CD4-positive, alpha-beta T cell (primary cell): ENCODE results near the gene AUTS2. TPM values are rescaled to one million over a fixed set of nuclear protein-coding genes. Genes with fewer than 3 reads are reported as not detected.

Experiments used
- ATAC-seq: fragments of 200-7000 bp; cut with Tn5 transposase; one replicate; pipeline ENCODE4 v1.10.0; 2022; ENCODE audit warnings: mild to moderate bottlenecking; ENCODE audit not compliant: poor library complexity
- CTCF ChIA-PET: fragments of 350-600 bp; sonication (Branson Sonifier 250); formaldehyde crosslinking; loops from one replicate; lab custom pipeline; 2021; ENCODE audit warnings: antibody characterized with exemption, inconsistent platforms; lab: Charles Lee
- POLR2A ChIA-PET: fragments of 350-600 bp; sonication (Branson Sonifier 250); formaldehyde crosslinking; loops from one replicate; lab custom pipeline; 2021; ENCODE audit warnings: antibody characterized with exemption, inconsistent platforms; lab: Charles Lee
- DNase-seq, 14 experiments: peaks; one replicate each; pipeline ENCODE4 v3.0.0-alpha.2; 2013 to 2020; ENCODE audit warnings: mixed read lengths in 2 of 14
- H3K27ac ChIP-seq, 2 donors: one replicate each; pipeline versions ENCODE4 v1.5.1 to v1.7.0; 2013; ENCODE audit warnings: low read length in 2 of 2, low read depth in 1 of 2, mild to moderate bottlenecking in 1 of 2
- H3K27me3 ChIP-seq, 2 experiments: 1 replicate in 1 of 2; 2 replicates in 1 of 2; pipeline versions ENCODE4 v1.6.1 to v1.7.0; 2013; ENCODE audit warnings: low read length in 2 of 2, control low read depth in 1 of 2, mild to moderate bottlenecking in 1 of 2, moderate library complexity in 1 of 2; ENCODE audit not compliant: insufficient read depth in 2 of 2, control insufficient read depth in 1 of 2
- H3K36me3 ChIP-seq: one replicate; pipeline ENCODE4 v1.6.1; 2013; ENCODE audit warnings: low read length, control low read depth; ENCODE audit not compliant: insufficient read depth
- H3K4me1 ChIP-seq: one replicate; pipeline ENCODE4 v1.6.1; 2013; ENCODE audit warnings: low read length, control low read depth; ENCODE audit not compliant: insufficient read depth
- H3K4me3 ChIP-seq: one replicate; pipeline ENCODE4 v1.5.1; 2013; ENCODE audit warnings: mild to moderate bottlenecking, low read length, moderate library complexity
- H3K9me3 ChIP-seq, 2 experiments: 1 replicate in 1 of 2; 2 replicates in 1 of 2; pipeline versions ENCODE4 v1.6.1 to v1.7.0; 2013; ENCODE audit warnings: low read length in 2 of 2, mild to moderate bottlenecking in 2 of 2, control low read depth in 1 of 2, moderate library complexity in 1 of 2; ENCODE audit not compliant: control insufficient read depth in 1 of 2, insufficient read depth in 1 of 2
- H3K27ac Mint-ChIP-seq: one replicate; pipeline ENCODE4 v1.8.0; 2020; ENCODE audit warnings: mixed read lengths
- H3K27me3 Mint-ChIP-seq: one replicate; pipeline ENCODE4 v1.8.0; 2021; ENCODE audit warnings: mixed read lengths
- H3K36me3 Mint-ChIP-seq: one replicate; pipeline ENCODE4 v1.8.0; 2021; ENCODE audit warnings: low read depth, mixed read lengths
- H3K4me1 Mint-ChIP-seq: one replicate; pipeline ENCODE4 v1.8.0; 2021; ENCODE audit warnings: low read depth, mixed read lengths
- H3K4me3 Mint-ChIP-seq: one replicate; pipeline ENCODE4 v1.8.0; 2020; ENCODE audit warnings: mild to moderate bottlenecking, mixed read lengths
- H3K9me3 Mint-ChIP-seq: one replicate; pipeline ENCODE4 v1.8.0; 2020; ENCODE audit warnings: mixed read lengths
- intact Hi-C, 2 experiments: fragments of 100-400 bp; cut with DNase I in 1 of 2; cut with micrococcal nuclease in 1 of 2; formaldehyde crosslinking; loops; one replicate each; pipeline versions ENCODE4 v1.15.1 to v1.9.0; 2023 to 2025; cut with DNase I, micrococcal nuclease
- total RNA-seq, 174 experiments: library from RNA in 2 of 174; stranded (reverse) in 2 of 174; gene quantifications; one replicate each; pipeline ENCODE4 v1.2.3 and lab custom pipeline; 2021 to 2026
- TF ChIP-seq, protein P1 (sequence below): fragments of 200-600 bp; IDR thresholded peaks from one replicate; pipeline ENCODE4 v1.8.0; 2022; ENCODE audit warnings: antibody characterized with exemption, mild to moderate bottlenecking

Gene AUTS2
- total RNA-seq, 2 experiments from 2014 or later, result 43.6 to 47.6 TPM

DNA sequence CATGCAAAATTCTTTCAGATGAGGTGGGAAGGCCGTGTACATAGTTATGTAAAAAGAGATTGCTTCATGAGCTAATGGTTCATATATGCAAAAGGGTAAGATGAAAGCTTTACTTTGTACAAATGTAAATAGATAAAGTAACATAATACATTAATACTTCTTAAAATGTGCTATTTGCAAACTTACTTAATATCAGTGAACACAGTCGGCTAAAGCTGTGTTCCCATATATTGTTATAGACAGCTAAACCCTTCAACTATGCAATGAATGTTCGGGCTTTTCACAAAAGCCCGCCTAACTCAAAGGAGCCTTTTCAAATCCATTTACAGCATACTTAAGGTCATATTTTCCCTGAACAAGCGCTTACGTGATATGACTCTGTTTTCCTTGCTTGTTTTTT, 1193.1 kb downstream of the AUTS2 start:
- H3K36me3 Mint-ChIP-seq, result peaks cover 19% of the 10 kb centered on the region
- H3K27ac ChIP-seq, result no peak overlapping the region
- peaks cover 34% of the 10 kb centered on the region for H3K4me1 Mint-ChIP-seq
- no peak overlapping the region for H3K4me3 ChIP-seq
- H3K4me1 ChIP-seq, result peaks cover 33% of the 10 kb centered on the region
- CTCF ChIA-PET, result no interaction called here
- H3K36me3 ChIP-seq, result peaks cover 3% of the 10 kb centered on the region
- DNase-seq, result no peak
- H3K27me3 ChIP-seq, result no peaks in the 10 kb centered on the region
- intact Hi-C loops, result no loop called here
- POLR2A ChIA-PET, result interaction anchor here (0.7 kb wide), 1 partner anchor 13 kb away, joined by 4 read pairs; no protein-coding TSS in a partner anchor
- peaks cover 2% of the 10 kb centered on the region for H3K9me3 Mint-ChIP-seq
- no peaks in the 10 kb centered on the region for H3K27me3 Mint-ChIP-seq
- no peak overlapping the region for H3K4me3 Mint-ChIP-seq
- H3K27ac Mint-ChIP-seq, result peak overlapping the region; percentile 66
- TF ChIP-seq, protein P1, sequence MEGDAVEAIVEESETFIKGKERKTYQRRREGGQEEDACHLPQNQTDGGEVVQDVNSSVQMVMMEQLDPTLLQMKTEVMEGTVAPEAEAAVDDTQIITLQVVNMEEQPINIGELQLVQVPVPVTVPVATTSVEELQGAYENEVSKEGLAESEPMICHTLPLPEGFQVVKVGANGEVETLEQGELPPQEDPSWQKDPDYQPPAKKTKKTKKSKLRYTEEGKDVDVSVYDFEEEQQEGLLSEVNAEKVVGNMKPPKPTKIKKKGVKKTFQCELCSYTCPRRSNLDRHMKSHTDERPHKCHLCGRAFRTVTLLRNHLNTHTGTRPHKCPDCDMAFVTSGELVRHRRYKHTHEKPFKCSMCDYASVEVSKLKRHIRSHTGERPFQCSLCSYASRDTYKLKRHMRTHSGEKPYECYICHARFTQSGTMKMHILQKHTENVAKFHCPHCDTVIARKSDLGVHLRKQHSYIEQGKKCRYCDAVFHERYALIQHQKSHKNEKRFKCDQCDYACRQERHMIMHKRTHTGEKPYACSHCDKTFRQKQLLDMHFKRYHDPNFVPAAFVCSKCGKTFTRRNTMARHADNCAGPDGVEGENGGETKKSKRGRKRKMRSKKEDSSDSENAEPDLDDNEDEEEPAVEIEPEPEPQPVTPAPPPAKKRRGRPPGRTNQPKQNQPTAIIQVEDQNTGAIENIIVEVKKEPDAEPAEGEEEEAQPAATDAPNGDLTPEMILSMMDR, result no peak
- peaks cover 0 to 19% of the 10 kb centered on the region in 2 experiments for H3K9me3 ChIP-seq
- ATAC-seq, result no peak

DNA sequence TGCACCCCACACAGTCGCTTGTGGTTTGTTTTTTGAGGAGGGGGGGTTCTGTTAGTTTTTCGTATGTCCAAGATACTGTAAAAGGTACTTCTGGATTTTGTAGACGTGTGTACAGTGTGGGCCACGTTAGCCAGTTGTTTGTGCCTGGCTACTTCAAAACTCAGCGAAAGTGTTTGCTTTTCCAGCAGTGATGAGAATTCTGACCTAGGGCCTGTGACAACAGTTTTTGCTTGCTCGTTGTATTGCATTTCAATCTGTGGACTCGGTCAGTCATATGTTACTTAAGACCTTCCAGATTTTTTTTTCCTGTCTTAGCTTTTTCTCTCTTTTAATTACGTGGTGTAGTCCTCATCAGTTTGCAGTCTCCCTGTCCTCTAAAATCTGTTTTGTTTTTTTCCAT, 1194.8 kb downstream of the AUTS2 start:
- Histone ChIP-seq H3K27ac (no peak overlapping the region), H3K4me3 (no peak overlapping the region), H3K27me3 (no peaks in the 10 kb centered on the region), H3K36me3 (peaks cover 3% of the 10 kb centered on the region), H3K9me3 (peaks cover 0 to 16% of the 10 kb centered on the region in 2 experiments), H3K4me1 (peaks cover 35% of the 10 kb centered on the region)
- H3K9me3 Mint-ChIP-seq, result peaks cover 2% of the 10 kb centered on the region
- peaks cover 7% of the 10 kb centered on the region for H3K36me3 Mint-ChIP-seq
- H3K27me3 Mint-ChIP-seq, result no peaks in the 10 kb centered on the region
- ChIA-PET POLR2A (no interaction called here), CTCF (no interaction called here)
- ATAC-seq (no peak), DNase-seq (no peak)
- H3K27ac Mint-ChIP-seq, result no peak overlapping the region
- no peak overlapping the region for H3K4me3 Mint-ChIP-seq
- intact Hi-C loops, result no loop called here
- TF ChIP-seq, protein P1, result no peak
- peaks cover 25% of the 10 kb centered on the region for H3K4me1 Mint-ChIP-seq

DNA sequence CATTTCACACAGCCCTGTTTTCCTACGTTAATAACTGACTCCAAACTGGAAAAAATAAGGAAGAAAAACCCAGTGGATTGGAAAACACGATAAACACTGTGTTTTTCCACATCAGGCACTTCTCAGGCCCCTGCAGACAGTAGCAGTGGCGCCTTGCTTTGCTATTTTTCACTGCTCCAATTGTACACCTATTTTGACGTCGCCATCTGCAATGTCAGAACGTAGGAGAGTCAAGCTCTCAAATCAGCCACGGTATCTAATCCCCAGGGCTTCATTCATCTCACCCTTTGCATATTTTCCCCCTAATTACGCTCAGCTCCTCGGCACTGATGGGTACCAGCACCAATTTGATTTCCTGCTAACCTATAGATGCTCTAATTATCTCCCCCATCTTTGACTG, 1195.5 kb downstream of the AUTS2 start:
- CTCF ChIA-PET, result no interaction called here
- intact Hi-C loops, result no loop called here

More for the DNA sequence above, 1195.5 kb downstream of the AUTS2 start:
- no peak for DNase-seq
- H3K27me3 Mint-ChIP-seq, result no peaks in the 10 kb centered on the region
- POLR2A ChIA-PET, result no interaction called here
- H3K36me3 Mint-ChIP-seq, result peaks cover 7% of the 10 kb centered on the region
- H3K27ac Mint-ChIP-seq, result no peak overlapping the region
- H3K27ac ChIP-seq, result no peak overlapping the region
- no peak overlapping the region for H3K4me3 Mint-ChIP-seq
- H3K4me3 ChIP-seq, result no peak overlapping the region
- peaks cover 36% of the 10 kb centered on the region for H3K4me1 ChIP-seq
- TF ChIP-seq, protein P1, result no peak
- peaks cover 20% of the 10 kb centered on the region for H3K4me1 Mint-ChIP-seq
- peaks cover 0 to 17% of the 10 kb centered on the region in 2 experiments for H3K9me3 ChIP-seq
- peaks cover 3% of the 10 kb centered on the region for H3K36me3 ChIP-seq
- no peak for ATAC-seq
- no peaks in the 10 kb centered on the region for H3K27me3 ChIP-seq
- H3K9me3 Mint-ChIP-seq, result peaks cover 2% of the 10 kb centered on the region
